Psoas muscle (tissue), 8 donors: ENCODE data around the gene IFNLR1. TPM values are rescaled to one million over a fixed set of nuclear protein-coding genes. Genes with fewer than 3 reads are reported as not detected.
A peak's percentile ranks its signal among the peaks of the same experiment; 100 is the strongest.

Experiments
- ATAC-seq, 4 donors: fragments of 200-7000 bp; cut with Tn5 transposase; one replicate each; pipeline ENCODE4 v1.9.1; 2020; ENCODE audit warnings: moderate library complexity in 3 of 4, mild to moderate bottlenecking in 2 of 4
- DNase-seq, 2 donors: peaks; one replicate each; pipeline ENCODE4 v3.0.0-alpha.2; 2020
- H3K27ac ChIP-seq: fragments of 200-600 bp; one replicate; pipeline ENCODE4 v1.8.0; 2022
- H3K27me3 ChIP-seq, 3 donors: fragments of 200-600 bp in 1 of 3; one replicate each; pipeline versions ENCODE4 v1.6.1 to v1.8.0; 2013 to 2022; ENCODE audit warnings: low read length in 2 of 3, mild to moderate bottlenecking in 2 of 3, moderate library complexity in 1 of 3; ENCODE audit not compliant: insufficient read depth in 3 of 3
- H3K36me3 ChIP-seq, 2 donors: fragments of 200-600 bp in 1 of 2; one replicate each; pipeline versions ENCODE4 v1.6.1 to v1.8.0; 2013 to 2022; ENCODE audit warnings: low read depth in 1 of 2, mild to moderate bottlenecking in 1 of 2, moderate library complexity in 1 of 2; ENCODE audit not compliant: insufficient read depth in 1 of 2
- H3K4me1 ChIP-seq: fragments of 200-600 bp; one replicate; pipeline ENCODE4 v1.8.0; 2022
- H3K4me3 ChIP-seq: fragments of 200-600 bp; one replicate; pipeline ENCODE4 v1.8.0; 2022; ENCODE audit warnings: mild to moderate bottlenecking
- H3K9me3 ChIP-seq: fragments of 200-600 bp; one replicate; pipeline ENCODE4 v1.8.0; 2022
- CTCF ChIP-seq: fragments of 200-600 bp; IDR thresholded peaks from one replicate; pipeline ENCODE4 v1.8.0; 2022; ENCODE audit warnings: antibody characterized with exemption
- WGBS, 3 donors: extraction: QIAGEN DNeasy Blood & Tissue Kit; methylation state at CpG; one replicate each; pipeline versions ENCODE4 v1.1.6 to v1.1.7; 2013; 5-methylcytosine and 5-hydroxymethylcytosine counted together
- intact Hi-C, 2 donors: fragments of 100-400 bp; cut with DNase I; formaldehyde crosslinking; loops; one replicate each; pipeline versions ENCODE4 v1.11.0 to v1.14.2; 2022
- polyA plus RNA-seq, 3 donors: library from polyadenylated mRNA; stranded (reverse); fragments of 200-250 nt; gene quantifications; one replicate each; pipeline ENCODE4 v1.2.3, GENCODE V29; 2013
- total RNA-seq, 4 donors: library from RNA; stranded (reverse); fragmentation: NEBNext Ultra II Directional in 2 of 4; extraction: Animal tissue kit (Norgen Biotek cat#: 25700) in 2 of 4; gene quantifications; one replicate each; pipeline versions ENCODE4 v1.2.1 to v1.2.4, GENCODE V29; 2021 to 2023
- donor health status: healthy with polysubstance abuse.
- donor health status: DM: no; HTN: no; CAD: no; lungs with moderate emphysema.
- donor health status: Bipolar disorder and iron deficiency.
- donor health status: healthy.
- donor health status: DM: yes; HTN: yes; CAD: no.
- donor health status: DM: no; HTN: no; CAD: no.
- donor health status: DM: no; HTN: no; CAD: no.
- donor health status: DM: yes; HTN: yes; CAD: no.

Gene IFNLR1
- total and polyA plus RNA-seq, 7 donors = 0.05 to 3.9 (median 1.9) TPM

- intact Hi-C loops = loop anchor here (1.0 to 10.0 kb wide), 3 partner anchors 39 to 157 kb away; partner anchors contain the start of gene PNRC2 (in 2 of the 2)
- no peaks in the 10 kb centered on the region for H3K9me3 ChIP-seq
- no peaks in the 10 kb centered on the region for H3K27me3 ChIP-seq
- peaks cover 46% of the 10 kb centered on the region for H3K4me1 ChIP-seq
- peak overlapping the region; percentile 67 for H3K4me3 ChIP-seq
- peak overlapping the region; percentile 91 for H3K27ac ChIP-seq
- TF ChIP-seq CTCF = no peak
- ATAC-seq = peak; percentile 9 to 48 (median 30)
- DNase-seq = peak in 1 of 2 donors; percentile 78
- H3K36me3 ChIP-seq = peaks cover 0 to 21% of the 10 kb centered on the region in 2 donors
- WGBS, 3 donors = 21 to 26% (median 22%) methylated on average over 19 to 20 of the region's 20 CpGs
These were observed 75.7 kb downstream of the IFNLR1 start for GRCh38 chr1:24111262-24111995.

- peak overlapping the region; percentile 91 for H3K27ac ChIP-seq
- no peaks in the 10 kb centered on the region for H3K27me3 ChIP-seq
- intact Hi-C loops = loop anchor here (1.0 to 10.0 kb wide), 3 partner anchors 38 to 156 kb away; partner anchors contain the start of gene PNRC2 (in 2 of the 2)
- ATAC-seq (peak; percentile 64 to 74 (median 66)), DNase-seq (peak; percentile 84 to 95)
- H3K9me3 ChIP-seq = no peaks in the 10 kb centered on the region
- peaks cover 49% of the 10 kb centered on the region for H3K4me1 ChIP-seq
- peak overlapping the region; percentile 67 for H3K4me3 ChIP-seq
- H3K36me3 ChIP-seq = peaks cover 0 to 27% of the 10 kb centered on the region in 2 donors
- 21 to 22% (median 21%) methylated on average over 14 of the region's 14 CpGs for WGBS, 3 donors
- TF ChIP-seq CTCF = no peak
These were observed 76.3 kb downstream of the IFNLR1 start for GRCh38 chr1:24110642-24111261.

GRCh38 chr1:24109686-24110475 lies 77.2 kb downstream of the IFNLR1 start:
- Histone ChIP-seq H3K4me3 (peak overlapping the region; percentile 67), H3K36me3 (peaks cover 0 to 36% of the 10 kb centered on the region in 2 donors), H3K27me3 (no peaks in the 10 kb centered on the region), H3K9me3 (no peaks in the 10 kb centered on the region), H3K27ac (peak overlapping the region; percentile 91), H3K4me1 (peaks cover 57% of the 10 kb centered on the region)
- DNase-seq (peak in 1 of 2 donors; percentile 51), ATAC-seq (no peak)
- 70 to 77% (median 75%) methylated on average over 14 to 15 of the region's 15 CpGs for WGBS, 3 donors
- intact Hi-C loops = loop anchor here (5.0 to 10.0 kb wide), 2 partner anchors 38 to 155 kb away; partner anchors contain the start of gene PNRC2 (in 2 of the 2)
- TF ChIP-seq CTCF = no peak

GRCh38 chr1:24109166-24109483 lies 78.0 kb downstream of the IFNLR1 start:
- H3K4me1 ChIP-seq = peaks cover 65% of the 10 kb centered on the region
- no peak for ATAC-seq
- intact Hi-C loops = no loop called here
- peaks cover 0 to 38% of the 10 kb centered on the region in 2 donors for H3K36me3 ChIP-seq
- no peak for DNase-seq
- no peak for TF ChIP-seq CTCF
- peak overlapping the region; percentile 67 for H3K4me3 ChIP-seq
- H3K27me3 ChIP-seq = no peaks in the 10 kb centered on the region
- H3K9me3 ChIP-seq = no peaks in the 10 kb centered on the region
- 36 to 47% (median 44%) methylated on average over 1 of the region's 1 CpG for WGBS, 3 donors
- H3K27ac ChIP-seq = peak overlapping the region; percentile 91
